Esophagus (tissue), 2 donors: ENCODE data around the gene RNASET2. TPM values are rescaled to one million over a fixed set of nuclear protein-coding genes. Genes with fewer than 3 reads are reported as not detected.

Source experiments
- H3K27ac ChIP-seq, 2 donors: one replicate each; pipeline ENCODE4 v1.5.1; 2013; ENCODE audit warnings: low read depth in 2 of 2, mild to moderate bottlenecking in 2 of 2, inconsistent platforms in 1 of 2, low read length in 1 of 2, moderate library complexity in 1 of 2
- H3K27me3 ChIP-seq, 2 donors: one replicate each; pipeline ENCODE4 v1.6.1; 2013; ENCODE audit warnings: low read length in 2 of 2, control low read depth in 1 of 2, mild to moderate bottlenecking in 1 of 2; ENCODE audit not compliant: insufficient read depth in 2 of 2, control insufficient read depth in 1 of 2
- H3K36me3 ChIP-seq, 2 donors: one replicate each; pipeline ENCODE4 v1.6.1; 2013; ENCODE audit warnings: low read length in 1 of 2; ENCODE audit not compliant: control insufficient read depth in 2 of 2, insufficient read depth in 2 of 2
- H3K4me1 ChIP-seq, 2 donors: one replicate each; pipeline ENCODE4 v1.6.1; 2013; ENCODE audit warnings: low read length in 1 of 2; ENCODE audit not compliant: control insufficient read depth in 2 of 2, insufficient read depth in 2 of 2
- H3K4me3 ChIP-seq, 2 donors: one replicate each; pipeline ENCODE4 v1.5.1; 2013; ENCODE audit warnings: low read length in 2 of 2, mild to moderate bottlenecking in 2 of 2, low read depth in 1 of 2, moderate library complexity in 1 of 2
- H3K9me3 ChIP-seq, 2 donors: one replicate each; pipeline ENCODE4 v1.6.1; 2013; ENCODE audit warnings: mild to moderate bottlenecking in 2 of 2, low read depth in 1 of 2, low read length in 1 of 2, moderate library complexity in 1 of 2; ENCODE audit not compliant: control insufficient read depth in 2 of 2, insufficient read depth in 1 of 2
- WGBS, 2 donors: extraction: QIAGEN DNeasy Blood & Tissue Kit; methylation state at CpG; one replicate each; pipeline ENCODE4 v1.1.7; 2013; 5-methylcytosine and 5-hydroxymethylcytosine counted together
- polyA plus RNA-seq, 2 donors: library from polyadenylated mRNA; stranded (reverse); fragments of 200-250 nt; gene quantifications; one replicate each; pipeline ENCODE4 v1.2.3, GENCODE V29; 2013
- donor health status: healthy with polysubstance abuse.
- donor health status: Bipolar disorder and iron deficiency.

Gene RNASET2
- polyA plus RNA-seq, 2 donors, result 19.7 to 26.8 TPM

- H3K36me3 ChIP-seq, result peaks cover 2 to 10% of the 10 kb centered on the region in 2 donors
- peaks cover 2% of the 10 kb centered on the region in 2 donors for H3K4me1 ChIP-seq
- H3K4me3 ChIP-seq, result no peak overlapping the region
- 72 to 73% methylated on average over 4 of the region's 4 CpGs for WGBS, 2 donors
- H3K27ac ChIP-seq, result no peak overlapping the region
- H3K9me3 ChIP-seq, result no peaks in the 10 kb centered on the region
- no peaks in the 10 kb centered on the region for H3K27me3 ChIP-seq
Observed at GRCh38 chr6:166939345-166939744, 17.0 kb downstream of the RNASET2 start.

GRCh38 chr6:166938704-166939103 is 17.6 kb downstream of the RNASET2 start:
- WGBS, 2 donors, result 97 to 98% methylated on average over 8 of the region's 8 CpGs
- Histone ChIP-seq H3K36me3 (peaks cover 2 to 10% of the 10 kb centered on the region in 2 donors), H3K4me1 (peaks cover 2% of the 10 kb centered on the region in 2 donors), H3K4me3 (no peak overlapping the region), H3K27ac (no peak overlapping the region), H3K27me3 (no peaks in the 10 kb centered on the region), H3K9me3 (no peaks in the 10 kb centered on the region)

DNA sequence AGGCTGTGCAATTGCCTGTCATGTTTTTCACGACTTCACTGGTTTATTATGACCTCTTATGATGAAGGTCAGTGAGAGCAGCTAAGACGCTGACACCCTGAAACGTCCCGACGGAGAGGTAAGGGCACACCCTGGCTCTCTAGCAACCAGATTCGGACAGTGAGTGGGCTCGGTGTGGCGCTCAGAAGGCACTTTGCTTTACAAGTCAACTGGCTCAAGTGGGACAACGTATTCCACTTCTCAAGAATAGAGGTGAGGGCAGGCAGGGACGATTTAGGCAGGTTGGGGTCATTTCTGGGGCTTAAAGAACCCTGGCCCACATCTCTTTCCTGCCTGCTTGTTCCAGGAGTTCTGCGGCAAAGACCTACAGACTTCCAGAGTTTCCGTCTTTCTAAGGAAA is 18.2 kb downstream of the RNASET2 start:
- Histone ChIP-seq H3K9me3 (no peaks in the 10 kb centered on the region), H3K36me3 (peaks cover 2 to 10% of the 10 kb centered on the region in 2 donors), H3K4me3 (no peak overlapping the region), H3K4me1 (peaks cover 2% of the 10 kb centered on the region in 2 donors), H3K27ac (no peak overlapping the region), H3K27me3 (no peaks in the 10 kb centered on the region)
- 92 to 94% methylated on average over 12 of the region's 12 CpGs for WGBS, 2 donors

DNA sequence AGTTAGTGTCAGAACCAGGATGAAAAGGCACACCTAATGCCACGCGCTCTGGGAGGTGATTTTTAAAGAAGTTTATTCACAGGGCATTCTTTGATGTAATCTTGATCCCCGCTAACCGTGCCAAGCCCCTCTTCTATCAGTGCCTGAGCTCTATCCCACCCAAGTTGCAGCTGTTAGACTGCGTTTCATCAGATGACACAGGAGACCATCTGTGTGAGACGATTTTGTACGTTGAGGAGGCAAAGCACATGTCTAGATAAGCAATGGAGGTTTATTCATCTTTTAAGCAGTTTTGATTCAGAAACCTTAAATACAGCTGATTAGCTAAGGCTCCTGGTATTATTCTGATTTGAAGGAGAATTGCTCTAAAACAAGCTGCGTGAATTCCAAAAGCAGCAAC is 18.6 kb downstream of the RNASET2 start:
- WGBS, 2 donors, result 90 to 93% methylated on average over 8 of the region's 8 CpGs
- Histone ChIP-seq H3K9me3 (no peaks in the 10 kb centered on the region), H3K4me3 (no peak overlapping the region), H3K4me1 (peaks cover 2% of the 10 kb centered on the region in 2 donors), H3K27me3 (no peaks in the 10 kb centered on the region), H3K36me3 (peaks cover 2 to 11% of the 10 kb centered on the region in 2 donors), H3K27ac (no peak overlapping the region)

- H3K36me3 ChIP-seq, result peaks cover 2 to 17% of the 10 kb centered on the region in 2 donors
- H3K4me3 ChIP-seq, result no peak overlapping the region
- no peaks in the 10 kb centered on the region for H3K27me3 ChIP-seq
- H3K9me3 ChIP-seq, result no peaks in the 10 kb centered on the region
- 72 to 77% methylated on average over 8 of the region's 8 CpGs for WGBS, 2 donors
- H3K4me1 ChIP-seq, result peaks cover 2% of the 10 kb centered on the region in 2 donors
- H3K27ac ChIP-seq, result no peak overlapping the region
Observed at GRCh38 chr6:166936079-166936787, 20.1 kb downstream of the RNASET2 start.

DNA sequence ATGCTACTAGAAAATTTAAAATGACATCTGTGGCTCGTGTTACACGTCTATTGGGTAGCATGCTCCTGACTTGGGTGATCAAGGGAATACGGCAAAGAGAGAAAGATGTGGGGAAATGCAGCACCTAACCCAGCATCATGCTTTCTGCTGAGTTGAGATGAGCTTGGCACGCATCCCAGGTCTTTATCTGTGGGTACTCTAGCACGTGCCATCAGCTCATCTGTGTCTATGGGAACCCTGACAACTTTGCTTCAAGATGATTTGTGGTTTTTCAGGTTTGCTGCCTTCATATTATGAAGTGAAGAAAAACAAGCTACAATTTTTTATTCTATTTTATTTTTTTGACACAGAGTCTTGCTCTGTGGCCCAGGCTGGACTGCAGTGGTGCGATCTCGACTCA is 21.0 kb downstream of the RNASET2 start:
- Histone ChIP-seq H3K27ac (no peak overlapping the region), H3K36me3 (peaks cover 2 to 20% of the 10 kb centered on the region in 2 donors), H3K9me3 (peaks cover 0 to under 1% of the 10 kb centered on the region in 2 donors), H3K4me1 (peaks cover 0 to 1% of the 10 kb centered on the region in 2 donors), H3K27me3 (no peaks in the 10 kb centered on the region), H3K4me3 (no peak overlapping the region)
- WGBS, 2 donors, result 91 to 93% methylated on average over 7 of the region's 7 CpGs

DNA sequence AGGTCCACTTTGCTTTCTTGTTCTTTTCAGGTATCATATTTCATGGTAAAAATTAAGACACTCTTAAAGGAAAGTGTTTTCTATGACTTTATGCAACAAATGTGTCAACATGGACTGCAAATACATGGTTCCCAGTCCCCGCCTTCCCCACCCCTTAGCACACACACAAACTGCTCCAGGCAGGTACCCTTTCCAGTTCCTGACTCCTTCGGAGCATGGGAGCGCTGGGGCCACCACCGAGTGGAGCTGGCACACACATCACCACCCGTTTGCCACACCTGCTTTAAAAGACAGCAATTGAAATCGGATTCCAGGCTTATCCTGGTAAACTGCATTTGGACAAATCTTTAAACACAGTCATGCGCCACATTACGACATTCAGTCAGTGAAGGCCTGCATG is 22.2 kb downstream of the RNASET2 start:
- peaks cover 0 to 2% of the 10 kb centered on the region in 2 donors for H3K9me3 ChIP-seq
- 83 to 85% methylated on average over 8 of the region's 8 CpGs for WGBS, 2 donors
- peaks cover 0 to 3% of the 10 kb centered on the region in 2 donors for H3K4me1 ChIP-seq
- no peak overlapping the region for H3K4me3 ChIP-seq
- no peak overlapping the region for H3K27ac ChIP-seq
- H3K36me3 ChIP-seq, result peaks cover 2 to 23% of the 10 kb centered on the region in 2 donors
- no peaks in the 10 kb centered on the region for H3K27me3 ChIP-seq

- Histone ChIP-seq H3K27me3 (no peaks in the 10 kb centered on the region), H3K4me1 (peaks cover 0 to 3% of the 10 kb centered on the region in 2 donors), H3K36me3 (peaks cover 0 to 23% of the 10 kb centered on the region in 2 donors), H3K27ac (no peak overlapping the region), H3K4me3 (no peak overlapping the region), H3K9me3 (peaks cover 0 to 2% of the 10 kb centered on the region in 2 donors)
- 93 to 96% methylated on average over 6 of the region's 6 CpGs for WGBS, 2 donors
Observed at GRCh38 chr6:166933396-166933795, 23.0 kb downstream of the RNASET2 start.

- H3K27me3 ChIP-seq, result no peaks in the 10 kb centered on the region
- 97 to 98% methylated on average over 10 of the region's 10 CpGs for WGBS, 2 donors
- peaks cover 0 to 2% of the 10 kb centered on the region in 2 donors for H3K9me3 ChIP-seq
- peaks cover 0 to 3% of the 10 kb centered on the region in 2 donors for H3K4me1 ChIP-seq
- H3K27ac ChIP-seq, result no peak overlapping the region
- H3K4me3 ChIP-seq, result no peak overlapping the region
- H3K36me3 ChIP-seq, result peaks cover 0 to 16% of the 10 kb centered on the region in 2 donors
Observed at GRCh38 chr6:166932616-166933015, 23.7 kb downstream of the RNASET2 start.

- no peak overlapping the region for H3K4me3 ChIP-seq
- WGBS, 2 donors, result 91 to 94% methylated on average over 6 of the region's 6 CpGs
- H3K27ac ChIP-seq, result no peak overlapping the region
- no peaks in the 10 kb centered on the region for H3K27me3 ChIP-seq
- H3K36me3 ChIP-seq, result peaks cover 0 to 16% of the 10 kb centered on the region in 2 donors
- peaks cover 0 to 2% of the 10 kb centered on the region in 2 donors for H3K9me3 ChIP-seq
- peaks cover 0 to 3% of the 10 kb centered on the region in 2 donors for H3K4me1 ChIP-seq
Observed at GRCh38 chr6:166932116-166932515, 24.2 kb downstream of the RNASET2 start.
